K562 (cell line): Measurements from ENCODE around the gene SLC2A8. TPM values are rescaled to one million over a fixed set of nuclear protein-coding genes. Genes with fewer than 3 reads are reported as not detected.

Experiments used
- BRD4 ChIP-seq: fragments of 200-600 bp; sonication (generic); IDR thresholded peaks from 2 replicates; pipeline ENCODE4 v1.6.1; 2017; ENCODE audit warnings: inconsistent platforms
- RBBP5 ChIP-seq: fragments of 200-600 bp; sonication (generic); IDR thresholded peaks from 2 replicates; pipeline ENCODE4 v1.6.1; 2012; ENCODE audit warnings: borderline replicate concordance, mild to moderate bottlenecking, low read length, control low read depth, inconsistent platforms; ENCODE audit not compliant: insufficient read depth, poor library complexity, severe bottlenecking
- RBM25 ChIP-seq: fragments of 200-400 bp; formaldehyde crosslinking; IDR thresholded peaks from 2 replicates; pipeline ENCODE4 v1.6.1; 2018; ENCODE audit warnings: low read length, low read depth, moderate library complexity; ENCODE audit not compliant: severe bottlenecking
- polyA plus RNA-seq, 8 experiments: library from polyadenylated mRNA; depleted of rRNA in 4 of 8; stranded (reverse) in 5 of 8; unstranded in 3 of 8; fragments of >200 nt; fragmentation: Nextera tagmentation in 2 of 8; fragmentation: Illumina TruSeq in 1 of 8; extraction: Ambion mirVana in 2 of 8; extraction: Trizol in 1 of 8; gene quantifications; 2 replicates each; pipeline versions ENCODE4 v1.2.1 to v1.2.3, GENCODE V29; 2011 to 2014; ENCODE audit warnings: inconsistent platforms in 1 of 8, missing spikeins in 1 of 8
- total RNA-seq, 7 experiments: library from RNA; depleted of rRNA in 6 of 7; stranded (reverse); fragments of >200 nt in 6 of 7; fragmentation: Illumina TruSeq in 2 of 7; extraction: Trizol in 2 of 7; gene quantifications; 2 replicates each; pipeline versions ENCODE4 v1.2.1 to v1.2.3, GENCODE V29; 2011 to 2021; ENCODE audit warnings: low replicate concordance in 1 of 7
- TF ChIP-seq, protein P1 (sequence below): sonication (generic); formaldehyde crosslinking; IDR thresholded peaks from 2 replicates; pipeline ENCODE4 v1.8.1; 2023; ENCODE audit warnings: mild to moderate bottlenecking, missing genetic modification reagents
- TF ChIP-seq, protein P2 (sequence below), 2 experiments: fragments of 250-450 bp in 1 of 2; fragments of 450-650 bp in 1 of 2; sonication (Bioruptor Pico) in 1 of 2; IDR thresholded peaks; 2 replicates each; pipeline versions ENCODE4 v1.6.1 to v1.8.0; 2016 to 2021; ENCODE audit warnings: mild to moderate bottlenecking in 2 of 2, moderate library complexity in 2 of 2, missing compliant biosample characterization in 1 of 2, missing genetic modification characterization in 1 of 2

SLC2A8 gene
- total and polyA plus RNA-seq, 9 of the 15 experiments (the other 6 are each of a cell fraction or from before 2014, with no cell fraction given), result 0.13 to 12.9 (median 5.2) TPM

DNA sequence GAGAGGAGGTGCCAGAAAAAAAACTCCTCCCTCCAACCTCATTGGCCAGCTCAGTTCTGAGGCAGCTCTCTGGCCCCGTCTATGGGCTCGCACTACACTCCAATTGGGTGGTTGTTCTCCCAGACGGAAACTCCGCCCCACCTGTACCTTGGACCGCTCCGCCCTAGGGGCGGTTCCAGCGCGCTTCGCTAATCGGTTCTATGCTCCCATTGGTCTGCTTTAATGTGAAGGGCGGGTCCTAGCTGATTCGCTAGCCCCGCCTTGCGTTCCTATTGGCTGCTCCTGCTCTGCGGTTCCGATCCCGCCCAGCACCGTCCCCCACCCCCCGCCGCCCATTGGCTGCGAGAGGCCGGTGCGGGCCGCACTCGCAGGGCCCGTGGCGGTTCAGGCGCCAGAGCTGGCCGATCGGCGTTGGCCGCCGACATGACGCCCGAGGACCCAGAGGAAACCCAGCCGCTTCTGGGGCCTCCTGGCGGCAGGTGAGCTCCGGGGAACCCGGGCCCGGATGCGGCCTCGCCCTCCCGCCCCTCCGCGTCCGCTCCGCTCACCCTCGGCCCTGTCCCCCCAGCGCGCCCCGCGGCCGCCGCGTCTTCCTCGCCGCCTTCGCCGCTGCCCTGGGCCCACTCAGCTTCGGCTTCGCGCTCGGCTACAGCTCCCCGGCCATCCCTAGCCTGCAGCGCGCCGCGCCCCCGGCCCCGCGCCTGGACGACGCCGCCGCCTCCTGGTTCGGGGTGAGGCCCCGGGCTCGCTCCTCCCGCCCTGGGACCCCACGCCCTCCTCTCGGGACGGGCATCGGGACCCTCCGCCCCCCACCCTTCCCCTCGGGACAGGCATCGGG lies at the start of gene SLC2A8 (continued):
- TF ChIP-seq, protein P1, sequence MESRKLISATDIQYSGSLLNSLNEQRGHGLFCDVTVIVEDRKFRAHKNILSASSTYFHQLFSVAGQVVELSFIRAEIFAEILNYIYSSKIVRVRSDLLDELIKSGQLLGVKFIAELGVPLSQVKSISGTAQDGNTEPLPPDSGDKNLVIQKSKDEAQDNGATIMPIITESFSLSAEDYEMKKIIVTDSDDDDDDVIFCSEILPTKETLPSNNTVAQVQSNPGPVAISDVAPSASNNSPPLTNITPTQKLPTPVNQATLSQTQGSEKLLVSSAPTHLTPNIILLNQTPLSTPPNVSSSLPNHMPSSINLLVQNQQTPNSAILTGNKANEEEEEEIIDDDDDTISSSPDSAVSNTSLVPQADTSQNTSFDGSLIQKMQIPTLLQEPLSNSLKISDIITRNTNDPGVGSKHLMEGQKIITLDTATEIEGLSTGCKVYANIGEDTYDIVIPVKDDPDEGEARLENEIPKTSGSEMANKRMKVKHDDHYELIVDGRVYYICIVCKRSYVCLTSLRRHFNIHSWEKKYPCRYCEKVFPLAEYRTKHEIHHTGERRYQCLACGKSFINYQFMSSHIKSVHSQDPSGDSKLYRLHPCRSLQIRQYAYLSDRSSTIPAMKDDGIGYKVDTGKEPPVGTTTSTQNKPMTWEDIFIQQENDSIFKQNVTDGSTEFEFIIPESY (CRISPR knock-in tag), result 0 out of 2 replicates have a peak, but pooled peaks have one; percentile 14
- TF ChIP-seq RBBP5, result peak; percentile 35
- no peak for TF ChIP-seq BRD4
- TF ChIP-seq RBM25, result peak; percentile 49
- TF ChIP-seq, protein P2, sequence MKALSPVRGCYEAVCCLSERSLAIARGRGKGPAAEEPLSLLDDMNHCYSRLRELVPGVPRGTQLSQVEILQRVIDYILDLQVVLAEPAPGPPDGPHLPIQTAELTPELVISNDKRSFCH (CRISPR knock-in tag; IDR thresholded peaks at IDR 0.05), result no peak
- TF ChIP-seq, protein P2 (tag; IDR thresholded peaks at IDR 0.05), result 0 out of 2 replicates have a peak, but pooled peaks have one; percentile 17
- TF ChIP-seq, all 486 proteins: peak for 80
